NT2/D1 (cell line): ENCODE measurements around the gene YPEL2.
A peak's percentile ranks its signal among the peaks of the same experiment; 100 is the strongest.

Source experiments
- DNase-seq: peaks from one replicate; pipeline ENCODE4 v3.0.0-alpha.2; 2011; ENCODE audit warnings: low read depth, low spot score
- H3K27me3 ChIP-seq: 2 replicates; pipeline ENCODE4 v1.6.0; 2011; ENCODE audit warnings: mild to moderate bottlenecking; ENCODE audit not compliant: insufficient read length, insufficient read depth
- H3K36me3 ChIP-seq: 2 replicates; pipeline ENCODE4 v1.6.1; 2011; ENCODE audit warnings: mild to moderate bottlenecking, low read length, mixed read lengths; ENCODE audit not compliant: insufficient read depth, insufficient read length
- H3K4me1 ChIP-seq: 2 replicates; pipeline ENCODE4 v1.5.1; 2011; ENCODE audit not compliant: insufficient read depth, insufficient read length
- H3K4me3 ChIP-seq: 2 replicates; pipeline ENCODE4 v1.5.1; 2011; ENCODE audit warnings: low read depth; ENCODE audit not compliant: insufficient read length
- H3K9ac ChIP-seq: 2 replicates; pipeline ENCODE4 v1.6.0; 2011; ENCODE audit warnings: low read depth; ENCODE audit not compliant: insufficient read length
- H3K9me3 ChIP-seq: 2 replicates; pipeline ENCODE4 v1.5.1; 2011; ENCODE audit warnings: mild to moderate bottlenecking, low read length; ENCODE audit not compliant: insufficient read depth
- SUZ12 ChIP-seq: IDR thresholded peaks from 2 replicates; pipeline ENCODE4 v1.6.1; 2011; ENCODE audit not compliant: insufficient read length, insufficient read depth; ENCODE audit errors: extremely low read depth
- YY1 ChIP-seq: IDR thresholded peaks from 2 replicates; pipeline ENCODE4 v1.6.1; 2011; ENCODE audit not compliant: insufficient read length, insufficient read depth
- ZNF274 ChIP-seq: IDR thresholded peaks from 2 replicates; pipeline ENCODE4 v1.6.1; 2011; ENCODE audit warnings: mild to moderate bottlenecking, low read depth, low read length

Gene YPEL2

DNA sequence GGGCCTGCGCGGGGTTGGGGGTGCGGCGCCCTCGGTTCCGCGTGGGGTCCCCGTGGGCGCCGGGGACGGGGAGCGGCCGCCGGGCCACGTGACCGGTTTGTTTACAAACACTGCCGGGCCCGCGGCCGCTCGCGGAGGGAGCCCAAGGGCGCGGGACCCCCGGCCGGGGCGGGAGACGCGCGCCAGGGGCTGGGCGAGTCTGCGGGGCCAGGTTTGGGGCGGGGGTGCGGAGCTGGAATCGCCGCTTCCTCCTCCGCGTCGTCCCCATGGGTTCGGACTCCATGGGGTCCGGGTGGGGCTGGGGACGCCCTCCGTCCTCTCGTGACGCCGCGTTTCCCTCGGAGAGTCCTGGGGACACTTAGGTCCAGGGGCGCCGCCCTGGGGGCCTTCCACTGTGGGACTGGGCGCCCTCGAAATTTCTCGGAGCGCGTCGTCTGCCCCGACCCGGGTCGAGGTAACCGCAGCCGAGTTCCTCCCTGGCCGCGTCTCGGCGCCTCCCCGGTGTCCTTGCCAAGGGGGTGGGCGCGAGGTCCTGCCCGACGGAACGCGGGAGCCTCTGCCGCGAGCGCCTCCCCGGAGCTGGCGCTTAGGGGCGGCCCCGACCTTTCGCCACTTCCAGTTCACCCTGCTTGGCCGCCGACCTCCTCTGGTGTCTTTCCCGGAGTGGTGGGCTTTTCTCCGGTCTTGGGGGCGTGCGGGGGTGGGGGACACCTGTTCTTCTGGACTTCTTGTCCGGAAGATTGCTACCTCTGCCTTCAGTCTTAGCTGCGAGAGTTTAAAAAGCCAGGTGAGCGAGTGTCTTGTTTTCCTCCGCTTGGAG, 684 bp downstream of the YPEL2 start:
- no peak for DNase-seq

DNA sequence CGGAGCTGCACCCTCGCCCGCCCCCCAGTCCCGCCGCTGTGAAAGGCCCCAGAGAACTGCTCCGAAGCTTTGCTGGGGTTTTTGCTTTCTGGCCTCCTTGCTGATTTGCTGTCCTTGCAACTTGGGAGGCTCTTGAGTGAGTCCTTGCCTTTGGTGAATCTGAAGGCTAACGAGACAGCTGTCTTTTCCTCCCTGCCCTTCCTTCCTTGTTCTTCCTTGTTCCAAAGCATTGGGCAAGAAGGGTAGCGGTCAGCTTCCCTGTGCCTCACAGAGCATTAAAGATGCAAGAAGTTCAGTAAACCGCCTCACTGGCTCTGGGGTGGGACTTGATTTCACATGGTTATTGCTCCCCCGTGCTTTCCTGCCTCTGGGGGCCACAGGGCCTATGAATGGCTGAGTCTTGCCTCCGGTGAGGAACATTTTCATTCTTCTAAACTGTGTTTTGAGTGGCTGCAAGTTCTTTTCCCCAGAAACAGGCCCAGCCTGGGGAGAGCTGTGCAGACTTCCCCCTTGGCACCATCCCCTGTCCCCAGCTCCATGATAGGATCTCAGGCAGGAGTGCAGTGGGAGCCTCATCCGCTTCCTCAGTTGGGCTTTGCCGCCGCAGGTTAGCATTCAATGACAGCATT, 1.4 kb downstream of the YPEL2 start:
- H3K4me3 ChIP-seq: peak overlapping the region; percentile 76
- no peaks in the 10 kb centered on the region for H3K9me3 ChIP-seq
- no peak for DNase-seq
- TF ChIP-seq ZNF274 (no peak), SUZ12 (no peak), YY1 (no peak)
- peaks cover 23% of the 10 kb centered on the region for H3K27me3 ChIP-seq
- peak overlapping the region; percentile 76 for H3K9ac ChIP-seq
- peaks cover 13% of the 10 kb centered on the region for H3K4me1 ChIP-seq
- no peaks in the 10 kb centered on the region for H3K36me3 ChIP-seq

More for the DNA sequence above, 684 bp downstream of the YPEL2 start:
- TF ChIP-seq SUZ12 (no peak), YY1 (no peak), ZNF274 (no peak)
- H3K4me1 ChIP-seq: peaks cover 11% of the 10 kb centered on the region
- peak overlapping the region; percentile 76 for H3K4me3 ChIP-seq
- H3K27me3 ChIP-seq: peaks cover 23% of the 10 kb centered on the region
- peak overlapping the region; percentile 76 for H3K9ac ChIP-seq
- H3K9me3 ChIP-seq: no peaks in the 10 kb centered on the region
- H3K36me3 ChIP-seq: no peaks in the 10 kb centered on the region

DNA sequence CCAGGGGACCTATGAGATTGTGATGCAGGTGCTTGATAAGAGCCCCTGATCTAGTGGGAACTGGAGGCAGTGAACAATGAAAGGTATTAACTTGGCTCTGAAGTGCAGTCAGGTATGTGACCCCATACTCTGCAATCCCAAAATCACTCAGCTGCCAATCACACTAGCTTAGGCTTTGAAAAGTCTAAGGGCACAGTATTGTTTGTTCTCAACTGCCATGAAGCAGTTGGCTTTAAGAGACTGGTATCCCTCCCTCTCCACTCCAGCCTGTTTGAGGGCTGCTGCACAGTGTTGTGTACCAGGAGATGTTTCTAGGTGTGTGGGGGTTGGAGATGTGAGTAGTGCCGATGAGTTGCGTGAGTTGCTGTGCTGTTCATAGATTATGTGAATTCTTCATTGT, 2.4 kb downstream of the YPEL2 start:
- Histone ChIP-seq H3K4me1 (peaks cover 14% of the 10 kb centered on the region), H3K36me3 (no peaks in the 10 kb centered on the region), H3K4me3 (no peak overlapping the region), H3K9me3 (no peaks in the 10 kb centered on the region), H3K27me3 (peaks cover 23% of the 10 kb centered on the region), H3K9ac (no peak overlapping the region)
- DNase-seq: no peak
- TF ChIP-seq ZNF274 (no peak), SUZ12 (no peak), YY1 (no peak)

DNA sequence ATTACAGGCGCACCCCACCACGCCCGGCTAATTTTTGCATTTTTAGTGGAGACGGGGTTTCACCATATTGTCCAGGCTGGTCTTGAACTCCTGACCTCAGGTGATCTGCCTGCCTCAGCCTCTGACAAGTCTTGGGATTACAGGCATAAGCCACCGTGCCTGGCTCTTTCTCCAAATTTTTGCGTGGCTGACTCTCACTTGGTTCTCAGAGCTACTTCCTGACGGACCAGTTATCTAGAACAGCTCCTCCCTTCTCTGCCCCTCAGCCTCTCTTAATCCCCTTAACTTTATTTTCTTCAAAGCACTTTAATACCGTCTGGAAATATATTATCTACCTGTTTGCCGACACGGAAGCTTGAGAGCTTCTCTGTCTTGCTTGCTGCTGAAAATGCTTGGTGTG, 4.2 kb downstream of the YPEL2 start:
- Histone ChIP-seq H3K4me1 (peaks cover 7% of the 10 kb centered on the region), H3K4me3 (no peak overlapping the region), H3K9me3 (no peaks in the 10 kb centered on the region), H3K27me3 (peaks cover 23% of the 10 kb centered on the region), H3K36me3 (no peaks in the 10 kb centered on the region), H3K9ac (no peak overlapping the region)
- TF ChIP-seq SUZ12: no peak
- TF ChIP-seq ZNF274: no peak
- no peak for TF ChIP-seq YY1
- no peak for DNase-seq

DNA sequence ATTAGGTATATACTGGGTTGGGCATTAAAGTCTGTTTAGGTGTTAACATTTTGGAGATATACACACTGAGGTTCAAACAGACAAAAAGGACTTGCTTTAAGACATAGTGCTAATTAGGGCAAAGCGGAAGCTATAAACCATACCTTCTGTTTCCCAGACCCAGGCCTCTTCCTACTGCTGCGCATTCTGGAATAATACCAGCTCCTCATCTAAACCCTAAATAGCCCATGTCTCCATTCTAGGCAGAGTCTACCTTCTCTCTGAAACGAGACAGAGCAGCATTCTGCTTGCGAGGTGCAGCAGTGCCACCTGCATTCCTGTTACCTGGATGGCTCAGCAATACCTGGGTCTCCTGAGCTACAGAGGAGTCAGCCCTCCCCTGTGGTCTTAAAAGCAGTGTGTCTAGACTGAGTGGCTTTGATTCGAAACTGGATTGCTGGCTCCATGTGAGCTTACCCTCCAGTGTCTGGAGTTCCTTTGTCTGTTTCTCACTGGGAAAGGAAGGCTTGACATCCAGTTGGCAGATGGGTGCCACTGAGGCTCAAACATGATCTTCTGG, 6.4 kb downstream of the YPEL2 start:
- Histone ChIP-seq H3K9ac (no peak overlapping the region), H3K4me1 (peaks cover 7% of the 10 kb centered on the region), H3K4me3 (no peak overlapping the region), H3K36me3 (no peaks in the 10 kb centered on the region), H3K27me3 (peaks cover 14% of the 10 kb centered on the region), H3K9me3 (no peaks in the 10 kb centered on the region)
- DNase-seq: no peak
- no peak for TF ChIP-seq YY1
- no peak for TF ChIP-seq ZNF274

DNA sequence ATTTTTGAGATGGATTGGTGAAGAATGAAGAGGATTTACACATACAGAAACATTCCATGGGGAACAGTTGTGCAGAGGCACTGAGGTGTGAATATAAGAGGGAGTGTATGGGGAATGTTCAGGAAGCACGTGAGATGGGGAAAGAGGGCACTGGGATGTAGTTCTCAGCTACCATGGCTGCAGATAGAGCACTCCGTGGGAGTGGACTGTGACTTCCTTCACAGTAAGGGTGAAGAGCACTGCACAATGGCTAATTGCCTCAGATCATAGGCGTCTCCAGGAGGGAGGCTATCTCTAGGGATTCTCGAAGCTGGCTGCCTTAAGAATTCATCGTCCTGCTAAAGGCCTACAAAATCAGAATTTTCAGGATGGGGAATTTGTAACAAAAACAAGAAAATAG, 7.0 kb downstream of the YPEL2 start:
- peaks cover 8% of the 10 kb centered on the region for H3K27me3 ChIP-seq
- H3K36me3 ChIP-seq: no peaks in the 10 kb centered on the region
- H3K4me1 ChIP-seq: peaks cover 3% of the 10 kb centered on the region
- no peaks in the 10 kb centered on the region for H3K9me3 ChIP-seq
- H3K9ac ChIP-seq: no peak overlapping the region
- no peak overlapping the region for H3K4me3 ChIP-seq
- DNase-seq: no peak
- TF ChIP-seq ZNF274 (no peak), SUZ12 (no peak), YY1 (no peak)

DNA sequence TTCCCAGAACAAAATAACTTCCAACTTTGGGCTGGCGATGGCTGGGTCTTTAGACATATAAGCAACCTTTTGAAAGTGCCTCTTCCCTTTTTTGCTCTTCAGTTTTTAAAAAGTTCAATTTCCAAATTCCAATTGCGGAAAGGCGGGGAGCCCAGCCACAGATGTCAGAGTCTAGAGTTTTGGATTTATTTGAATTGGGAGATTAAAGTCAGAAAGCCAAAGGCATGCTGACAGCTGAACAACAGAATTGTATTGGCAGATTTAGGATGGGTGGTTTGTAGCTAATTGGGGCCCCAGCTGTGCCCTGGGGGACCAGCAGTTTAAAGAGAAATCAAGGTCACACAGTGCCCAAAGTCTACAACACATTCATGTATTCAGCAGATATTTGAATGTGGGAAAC, 10.5 kb downstream of the YPEL2 start:
- no peak for DNase-seq
- TF ChIP-seq YY1 (no peak), SUZ12 (no peak), ZNF274 (no peak)
- no peak overlapping the region for H3K9ac ChIP-seq
- no peak overlapping the region for H3K4me3 ChIP-seq
- H3K27me3 ChIP-seq: no peaks in the 10 kb centered on the region
- peaks cover 3% of the 10 kb centered on the region for H3K4me1 ChIP-seq
- no peaks in the 10 kb centered on the region for H3K36me3 ChIP-seq
- H3K9me3 ChIP-seq: no peaks in the 10 kb centered on the region
